Progenitor cell of endocrine pancreas (in vitro differentiated cells): ENCODE measurements around the gene NUDT14. TPM values are rescaled to one million over a fixed set of nuclear protein-coding genes. Genes with fewer than 3 reads are reported as not detected.

Experiments used
- DNase-seq: peaks from one replicate; pipeline ENCODE4 v3.0.0; 2021; ENCODE audit warnings: low spot score; ENCODE audit not compliant: unreplicated experiment
- H3K27ac Mint-ChIP-seq: 2 replicates; pipeline ENCODE4 v1.8.0; 2021; ENCODE audit warnings: mild to moderate bottlenecking, moderate library complexity, mixed read lengths
- H3K27me3 Mint-ChIP-seq: 2 replicates; pipeline ENCODE4 v1.8.0; 2021; ENCODE audit warnings: mixed read lengths
- H3K36me3 Mint-ChIP-seq: 2 replicates; pipeline ENCODE4 v1.8.0; 2022; ENCODE audit warnings: mixed read lengths; ENCODE audit not compliant: insufficient read depth
- H3K4me1 Mint-ChIP-seq: 2 replicates; pipeline ENCODE4 v1.8.0; 2021; ENCODE audit warnings: low read depth, mixed read lengths
- H3K4me3 Mint-ChIP-seq: 2 replicates; pipeline ENCODE4 v1.8.0; 2021; ENCODE audit warnings: low read depth, mild to moderate bottlenecking, moderate library complexity, mixed read lengths
- H3K9me3 Mint-ChIP-seq: 2 replicates; pipeline ENCODE4 v1.8.0; 2021; ENCODE audit warnings: low read depth, mixed read lengths
- long read RNA-seq: library from polyadenylated mRNA; unstranded; transcript quantifications from one replicate; pipeline ENCODE4 v2.0.0, GENCODE V29; 2020
- total RNA-seq: library from RNA; stranded (reverse); gene quantifications from 2 replicates; pipeline ENCODE4 v1.2.1, GENCODE V29; 2021
- TF ChIP-seq, protein P1 (sequence below): fragments of 200-600 bp; sonication (generic); IDR thresholded peaks from one replicate; pipeline ENCODE4 v1.5.0; 2021; ENCODE audit warnings: antibody characterized with exemption, mild to moderate bottlenecking; ENCODE audit not compliant: unreplicated experiment

NUDT14 gene
- total RNA-seq = 66.6 and 68.5 TPM in 2 replicates
- long read RNA-seq, partial matches to known transcripts = 0 of 1 reads
- long read RNA-seq, other reads (novel, unspliced or antisense) = 0 of 1 reads

DNA sequence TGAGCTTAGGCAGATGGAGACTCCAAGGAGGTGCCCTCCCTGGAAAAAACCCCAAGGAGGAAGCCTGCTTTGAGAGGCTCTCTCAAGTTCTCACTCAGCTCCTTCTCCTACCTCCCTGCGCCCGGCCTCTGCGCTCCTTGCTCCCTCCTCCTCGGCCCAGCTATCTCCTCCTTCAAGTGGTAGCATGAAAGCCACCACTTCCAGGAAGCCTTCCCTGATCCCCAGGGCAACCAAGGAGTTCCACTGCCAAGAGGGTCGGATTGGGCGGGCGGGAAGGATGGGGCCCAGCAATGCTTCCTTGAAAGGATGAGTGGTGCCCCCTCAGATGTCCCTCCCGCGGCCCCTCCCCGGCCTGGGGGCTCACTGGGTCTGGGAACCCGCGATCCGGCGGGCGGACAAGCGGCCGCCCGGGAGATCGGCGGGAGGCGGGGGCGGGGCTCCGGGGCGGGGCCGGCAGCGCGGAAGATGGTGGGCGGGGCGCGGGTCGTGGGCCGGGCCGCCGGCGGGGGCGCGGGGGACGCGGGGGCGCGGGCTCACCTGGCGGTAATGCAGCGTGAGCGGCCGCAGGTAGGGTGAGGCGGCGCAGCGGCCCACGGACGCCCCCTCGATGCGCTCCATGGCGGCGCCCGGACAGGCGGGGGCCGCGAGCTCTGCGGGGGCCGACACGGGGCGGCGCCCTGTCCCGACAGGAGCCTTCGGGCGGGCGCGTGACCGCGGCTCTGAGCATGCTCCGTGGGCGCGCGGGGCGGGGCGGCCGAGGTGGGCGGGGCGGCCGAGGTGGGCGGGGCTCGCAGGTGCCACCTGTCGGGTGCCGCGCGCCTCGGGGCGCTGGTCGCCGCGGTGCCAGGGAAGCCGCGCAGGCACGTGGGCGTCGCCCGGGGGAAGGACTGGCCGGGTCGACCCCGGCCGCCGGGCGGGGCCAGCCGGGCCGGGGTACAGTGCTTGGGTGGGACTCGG lies at the start of gene NUDT14:
NUDT14 (minus strand) TSS at position 721 of the 957 bp plus-strand sequence; CDS start at position 618, 103 bp downstream.
- DNase-seq = peak; percentile 81
- Mint-ChIP-seq H3K27ac (no peak within 1 kb of the TSS), H3K9me3 (no peaks in the 10 kb centered on the region), H3K27me3 (peaks cover 22% of the 10 kb centered on the region), H3K4me3 (peak within 1 kb of the TSS; percentile 72), H3K36me3 (no peaks in the 10 kb centered on the region), H3K4me1 (no peaks in the 10 kb centered on the region)
- TF ChIP-seq, protein P1, sequence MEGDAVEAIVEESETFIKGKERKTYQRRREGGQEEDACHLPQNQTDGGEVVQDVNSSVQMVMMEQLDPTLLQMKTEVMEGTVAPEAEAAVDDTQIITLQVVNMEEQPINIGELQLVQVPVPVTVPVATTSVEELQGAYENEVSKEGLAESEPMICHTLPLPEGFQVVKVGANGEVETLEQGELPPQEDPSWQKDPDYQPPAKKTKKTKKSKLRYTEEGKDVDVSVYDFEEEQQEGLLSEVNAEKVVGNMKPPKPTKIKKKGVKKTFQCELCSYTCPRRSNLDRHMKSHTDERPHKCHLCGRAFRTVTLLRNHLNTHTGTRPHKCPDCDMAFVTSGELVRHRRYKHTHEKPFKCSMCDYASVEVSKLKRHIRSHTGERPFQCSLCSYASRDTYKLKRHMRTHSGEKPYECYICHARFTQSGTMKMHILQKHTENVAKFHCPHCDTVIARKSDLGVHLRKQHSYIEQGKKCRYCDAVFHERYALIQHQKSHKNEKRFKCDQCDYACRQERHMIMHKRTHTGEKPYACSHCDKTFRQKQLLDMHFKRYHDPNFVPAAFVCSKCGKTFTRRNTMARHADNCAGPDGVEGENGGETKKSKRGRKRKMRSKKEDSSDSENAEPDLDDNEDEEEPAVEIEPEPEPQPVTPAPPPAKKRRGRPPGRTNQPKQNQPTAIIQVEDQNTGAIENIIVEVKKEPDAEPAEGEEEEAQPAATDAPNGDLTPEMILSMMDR = peak; percentile 12

DNA sequence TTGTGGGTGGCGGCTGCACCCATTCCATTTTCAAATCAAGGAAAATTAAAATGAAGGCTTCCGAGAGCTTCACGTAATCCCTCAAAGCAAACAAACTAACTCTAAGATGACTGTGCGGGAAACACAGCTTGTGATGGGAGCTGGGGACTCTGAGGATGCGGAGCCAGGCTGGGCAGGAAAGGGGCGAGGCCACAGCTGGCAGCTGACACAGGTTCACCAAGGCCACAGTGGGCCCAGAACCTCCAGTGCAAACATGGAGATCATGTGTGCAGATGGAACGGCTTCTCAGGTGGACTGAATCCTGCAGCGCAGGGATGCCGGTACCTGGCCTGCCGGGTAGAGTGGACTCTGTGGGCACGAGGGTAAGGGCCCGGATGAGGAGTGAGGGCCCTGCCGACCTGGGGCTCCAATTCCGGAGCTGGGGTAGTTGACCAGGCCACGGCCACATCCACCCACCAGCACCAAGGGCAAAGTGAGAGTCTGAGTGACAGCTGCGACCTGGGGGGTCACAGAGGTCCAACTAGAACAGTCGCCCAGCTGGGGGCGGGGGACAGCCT lies 48.1 kb upstream of the NUDT14 start:
- H3K4me3 Mint-ChIP-seq = no peak overlapping the region
- no peak for DNase-seq
- H3K27ac Mint-ChIP-seq = no peak overlapping the region
- no peaks in the 10 kb centered on the region for H3K9me3 Mint-ChIP-seq
- no peaks in the 10 kb centered on the region for H3K4me1 Mint-ChIP-seq
- peaks cover 5% of the 10 kb centered on the region for H3K36me3 Mint-ChIP-seq
- TF ChIP-seq, protein P1 = no peak
- no peaks in the 10 kb centered on the region for H3K27me3 Mint-ChIP-seq

GRCh38 chr14:105228562-105228961 lies 47.5 kb upstream of the NUDT14 start:
- Mint-ChIP-seq H3K27me3 (no peaks in the 10 kb centered on the region), H3K27ac (no peak overlapping the region), H3K4me1 (no peaks in the 10 kb centered on the region), H3K4me3 (no peak overlapping the region), H3K9me3 (no peaks in the 10 kb centered on the region), H3K36me3 (peaks cover 5% of the 10 kb centered on the region)
- TF ChIP-seq, protein P1 = no peak
- DNase-seq = no peak

GRCh38 chr14:105227346-105227745 lies 46.2 kb upstream of the NUDT14 start:
- H3K27me3 Mint-ChIP-seq = no peaks in the 10 kb centered on the region
- H3K4me1 Mint-ChIP-seq = no peaks in the 10 kb centered on the region
- H3K36me3 Mint-ChIP-seq = peaks cover 10% of the 10 kb centered on the region
- H3K4me3 Mint-ChIP-seq = no peak overlapping the region
- TF ChIP-seq, protein P1 = no peak
- H3K27ac Mint-ChIP-seq = no peak overlapping the region
- no peaks in the 10 kb centered on the region for H3K9me3 Mint-ChIP-seq
- no peak for DNase-seq

GRCh38 chr14:105226198-105226597 lies 45.1 kb upstream of the NUDT14 start:
- Mint-ChIP-seq H3K27me3 (no peaks in the 10 kb centered on the region), H3K4me3 (no peak overlapping the region), H3K4me1 (no peaks in the 10 kb centered on the region)

More at GRCh38 chr14:105226198-105226597, 45.1 kb upstream of the NUDT14 start:
- DNase-seq = no peak
- Mint-ChIP-seq H3K27ac (no peak overlapping the region), H3K9me3 (no peaks in the 10 kb centered on the region), H3K36me3 (peaks cover 10% of the 10 kb centered on the region)
- TF ChIP-seq, protein P1 = no peak
